ENCODE data around the gene PDE8A. TPM values are rescaled to one million over a fixed set of nuclear protein-coding genes. Genes with fewer than 3 reads are reported as not detected.

The PDE8A gene
- total and polyA plus RNA-seq, 2 donors (not counting 3 experiments of a cell fraction or from before 2014, with no cell fraction given): 21.3 to 45.7 TPM

- dilution Hi-C loops (cut with MboI; ENCODE audit: extremely low pct_ligation_motif_present, low sequenced_read_pairs): no loop called here
- Histone ChIP-seq H3K4me1 (ENCODE audit: control insufficient read depth, extremely low read depth, insufficient read depth, low read length) (no peaks in the 10 kb centered on the region), H4K20me1 (replicated peaks; ENCODE audit: control insufficient read depth, extremely low read depth, insufficient read depth, low read length) (no peaks in the 10 kb centered on the region), H3K4me3 (replicated peaks in 1 of 3; ENCODE audit: insufficient read depth in 1 of 3, low read depth in 1 of 3, low read length in 3 of 3) (no peak overlapping the region), H3K27me3 (ENCODE audit: control insufficient read depth in 2 of 2, insufficient read depth in 2 of 2, low read length in 2 of 2) (no peaks in the 10 kb centered on the region), H3K79me2 (ENCODE audit: control insufficient read depth, insufficient read depth, low read length) (no peaks in the 10 kb centered on the region), H3K36me3 (ENCODE audit: control insufficient read depth in 2 of 2, extremely low read depth in 1 of 2, insufficient read depth in 2 of 2, low read length in 2 of 2) (peaks cover 7 to 16% of the 10 kb centered on the region in 2 experiments), H3K9me1 (replicated peaks; ENCODE audit: control insufficient read depth, extremely low read depth, insufficient read depth, low read length) (no peaks in the 10 kb centered on the region), H3K9me3 (replicated peaks; ENCODE audit: control insufficient read depth, insufficient read depth, low read length) (no peaks in the 10 kb centered on the region), H3K9ac (replicated peaks; ENCODE audit: extremely low read depth, insufficient read depth, low read length) (no peak overlapping the region), H3K4me2 (ENCODE audit: insufficient read depth, low read length) (no peak overlapping the region), H3K27ac (ENCODE audit: insufficient read depth, low read depth, low read length) (no peak overlapping the region), H2AFZ (ENCODE audit: low read depth, low read length) (no peak overlapping the region)
- CTCF ChIA-PET: no interaction called here
- no peak for DNase-seq (ENCODE audit: low read depth, low spot score)
- no peak for TF ChIP-seq EZH2 (IDR thresholded peaks at IDR 0.05; ENCODE audit: borderline replicate concordance, low read depth, low read length, severe bottlenecking)
- no peak for TF ChIP-seq POLR2A (IDR thresholded peaks at IDR 0.05; ENCODE audit: low read depth, low read length)
- TF ChIP-seq JUN (IDR thresholded peaks at IDR 0.05; ENCODE audit: borderline replicate concordance, insufficient read depth, insufficient read length, low read depth): no peak
- TF ChIP-seq CTCF (IDR thresholded peaks at IDR 0.05; ENCODE audit: extremely low read depth in 1 of 2, insufficient read depth in 1 of 2, low read depth in 1 of 2, low read length in 2 of 2): no peak
- no peak for TF ChIP-seq GATA2 (IDR thresholded peaks at IDR 0.05; ENCODE audit: insufficient read depth, insufficient read length, low read depth, low read length)
- TF ChIP-seq POLR2AphosphoS5 (IDR thresholded peaks at IDR 0.05; ENCODE audit: insufficient read depth, low read depth, low read length): no peak
- no peak for TF ChIP-seq MYC (IDR thresholded peaks at IDR 0.05; ENCODE audit: low read depth, low read length)
- TF ChIP-seq FOS (IDR thresholded peaks at IDR 0.05; ENCODE audit: borderline replicate concordance, insufficient read depth, low read length): no peak
- no peak for TF ChIP-seq MAX (IDR thresholded peaks at IDR 0.05; ENCODE audit: insufficient read depth, insufficient read length)
- no peak for FAIRE-seq
- intact Hi-C loops (cut with micrococcal nuclease): no loop called here
- POLR2A ChIA-PET: no interaction called here
- no TSS peak for BruUV-seq (replicated peaks)
Measured at GRCh38 chr15:85118581-85118980, 136.9 kb downstream of the PDE8A start.
